EL (cell line): ENCODE results near the gene COQ5.
A peak's percentile ranks its signal among the peaks of the same experiment; 100 is the strongest.

Experiments
- DNase-seq: peaks from one replicate; pipeline ENCODE4 v3.0.0-alpha.2; 2016

The COQ5 gene

GRCh38 chr12:120480211-120480610, 48.7 kb downstream of the COQ5 start:
- DNase-seq = no peak

- no peak for DNase-seq
Measured at GRCh38 chr12:120479458-120479857, 49.5 kb downstream of the COQ5 start.

DNA sequence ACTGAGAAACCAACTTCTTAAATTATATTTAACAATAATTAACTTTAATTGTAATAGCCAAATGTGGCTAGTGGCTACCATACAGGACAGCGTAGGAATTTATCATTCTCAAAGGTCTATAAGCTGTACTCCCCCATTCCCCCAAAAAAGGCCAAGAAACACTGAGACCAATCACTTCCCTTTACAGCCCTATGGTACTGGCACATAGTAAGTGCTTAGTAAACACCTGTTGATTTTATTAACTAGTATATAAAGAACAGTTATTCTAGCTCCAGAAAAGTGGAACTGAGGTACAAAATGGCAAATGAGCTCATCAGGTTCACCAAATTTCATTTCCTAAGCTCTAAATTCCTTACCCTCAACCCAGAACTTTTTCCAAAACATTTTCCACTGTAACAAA, 53.3 kb downstream of the COQ5 start:
- DNase-seq = no peak

DNA sequence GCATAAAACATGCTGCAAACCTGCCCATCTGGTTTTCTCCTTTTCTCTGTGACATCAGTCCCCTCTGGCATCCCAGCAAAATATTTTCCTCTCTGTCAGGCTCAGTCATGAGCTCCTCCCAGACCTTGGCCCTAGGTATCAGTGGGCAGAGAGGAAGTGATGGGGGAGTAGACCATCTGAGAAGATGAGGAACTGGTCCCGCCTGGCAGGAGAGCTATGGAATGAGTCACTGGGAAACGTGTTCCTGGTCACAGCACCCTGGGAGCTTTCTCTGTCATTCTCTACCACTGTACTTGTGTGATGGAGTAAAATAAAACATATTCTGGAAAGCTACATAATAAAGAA, 54.4 kb downstream of the COQ5 start:
- DNase-seq = peak; percentile 93

DNA sequence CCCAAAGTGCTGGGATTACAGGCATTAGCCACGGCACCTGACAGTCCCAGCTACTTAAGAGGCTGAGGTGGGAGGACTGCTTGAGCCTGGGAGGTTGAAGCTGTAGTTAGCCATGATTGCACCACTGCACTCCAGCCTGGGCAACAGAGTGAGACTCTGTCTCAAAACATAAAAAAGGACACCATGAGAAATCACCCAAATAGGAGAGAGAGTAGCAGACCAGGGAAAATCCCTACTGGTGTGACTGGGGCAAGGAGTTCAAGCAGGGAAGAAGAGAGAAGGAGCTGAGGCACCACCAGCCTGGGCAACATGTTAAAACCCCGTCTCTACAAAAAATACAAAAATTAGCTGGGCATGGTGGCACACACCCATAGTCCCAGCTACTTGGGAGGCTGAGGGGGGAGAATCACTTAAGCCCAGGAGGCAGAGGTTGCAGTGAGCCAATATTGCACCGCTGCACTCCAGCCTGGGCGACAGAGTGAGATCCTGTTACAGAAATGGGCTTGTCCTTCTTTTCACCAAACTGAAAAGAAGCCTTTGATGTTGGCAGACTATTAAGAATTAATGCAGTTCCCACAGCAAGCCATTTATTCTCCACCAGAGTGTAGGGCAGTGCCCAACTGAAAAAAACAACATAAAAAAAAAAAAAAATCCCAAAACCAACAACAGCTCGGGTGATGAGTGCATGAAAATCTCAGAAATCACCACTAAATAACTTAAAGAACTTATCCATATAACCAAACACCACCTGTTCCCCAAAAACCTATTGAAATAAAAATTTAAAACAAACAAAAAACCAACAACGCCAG, 54.9 kb downstream of the COQ5 start:
- no peak for DNase-seq

DNA sequence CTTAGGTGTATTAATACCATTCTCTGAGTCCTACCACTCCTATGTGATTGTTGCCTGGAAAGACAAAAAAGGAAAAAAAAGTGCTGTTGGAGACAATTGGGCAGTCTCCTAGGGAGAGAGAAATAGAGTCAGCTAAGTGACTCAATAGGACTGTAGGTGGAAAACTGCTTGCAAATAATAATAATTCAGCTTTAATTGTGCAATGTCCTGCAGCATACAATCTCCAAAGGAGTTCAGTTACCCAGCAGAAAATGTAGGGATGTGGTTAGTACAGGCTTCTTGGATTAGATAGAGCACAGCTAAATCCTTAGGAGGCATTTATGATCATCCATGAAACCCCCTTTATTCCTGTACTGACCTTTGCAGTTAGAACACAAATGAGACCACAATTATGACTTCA, 56.4 kb downstream of the COQ5 start:
- DNase-seq = no peak

DNA sequence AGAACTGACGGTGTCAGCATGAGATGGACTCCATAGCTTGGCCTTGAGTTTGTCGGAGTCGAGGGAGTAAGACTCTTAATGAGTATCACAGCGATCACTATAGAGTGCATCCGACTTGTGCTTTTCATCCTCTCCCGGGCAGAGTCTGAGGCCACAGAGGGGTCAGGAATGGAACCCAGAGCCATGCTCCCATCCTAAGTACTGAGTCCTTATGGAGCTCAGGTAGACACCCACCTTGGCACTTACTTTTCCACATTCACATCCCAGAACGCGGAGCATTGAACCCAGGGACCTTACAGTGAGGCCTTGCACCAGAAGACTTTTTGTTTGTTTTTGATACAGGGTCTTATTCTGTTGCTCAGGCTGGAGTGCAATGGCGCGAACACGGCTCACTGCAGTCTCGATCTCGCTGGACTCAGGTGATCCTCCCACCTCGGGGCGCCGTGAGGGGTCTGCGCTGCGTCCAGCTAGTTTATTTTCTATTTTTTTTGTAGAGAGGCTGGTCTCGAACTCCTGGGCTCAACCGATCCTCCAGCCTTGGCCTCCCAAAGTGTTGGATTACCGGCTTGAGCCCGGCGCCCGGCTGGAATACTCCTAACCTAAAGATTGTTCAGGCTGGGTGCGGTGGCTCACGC, 58.7 kb downstream of the COQ5 start:
- peak; percentile 29 for DNase-seq

DNA sequence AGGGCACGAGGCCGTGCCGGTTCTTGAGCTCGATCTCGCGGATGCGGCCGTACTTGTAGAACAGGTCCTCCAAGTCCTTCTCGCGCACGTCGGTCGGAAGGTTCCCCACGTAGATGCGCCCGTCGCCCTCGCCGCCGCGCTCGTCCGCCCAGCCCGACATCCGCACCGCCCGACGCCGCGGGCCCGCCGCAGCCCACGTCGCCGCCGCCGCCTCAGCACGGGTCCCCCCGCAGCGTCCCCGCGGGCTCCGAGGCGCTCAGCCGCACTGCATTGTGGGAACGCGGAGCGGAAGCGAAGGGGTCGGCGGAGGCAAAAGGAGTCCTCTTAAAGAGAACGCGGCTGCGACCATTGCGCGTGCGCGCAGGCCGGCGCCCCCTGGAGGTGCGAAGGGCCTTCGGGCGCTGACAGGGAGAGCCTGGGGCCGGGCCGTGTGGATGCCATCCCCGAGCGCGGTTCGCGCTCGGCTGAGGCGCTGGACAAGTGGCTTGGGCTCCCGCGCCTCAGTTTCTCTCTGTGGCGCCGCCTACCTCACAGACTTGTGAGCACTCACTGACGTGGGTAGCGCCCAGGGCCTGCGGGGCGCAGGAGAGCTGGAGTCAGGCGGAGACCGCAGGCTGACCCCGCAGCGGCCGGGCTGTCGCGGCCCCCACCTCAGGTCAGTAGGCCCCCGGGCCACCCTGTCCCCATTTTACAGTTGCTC, 59.4 kb downstream of the COQ5 start, which contains the start of gene SRSF9:
Gene SRSF9, minus strand, starts transcription at position 299 of the 700 bp plus-strand sequence. Its CDS starts 139 bp downstream, at position 160.
- peak; percentile 95 for DNase-seq

- no peak for DNase-seq
Measured at GRCh38 chr12:120468821-120469449, 60.0 kb downstream of the COQ5 start.

GRCh38 chr12:120468325-120468820, 60.6 kb downstream of the COQ5 start:
- peak; percentile 65 for DNase-seq

DNA sequence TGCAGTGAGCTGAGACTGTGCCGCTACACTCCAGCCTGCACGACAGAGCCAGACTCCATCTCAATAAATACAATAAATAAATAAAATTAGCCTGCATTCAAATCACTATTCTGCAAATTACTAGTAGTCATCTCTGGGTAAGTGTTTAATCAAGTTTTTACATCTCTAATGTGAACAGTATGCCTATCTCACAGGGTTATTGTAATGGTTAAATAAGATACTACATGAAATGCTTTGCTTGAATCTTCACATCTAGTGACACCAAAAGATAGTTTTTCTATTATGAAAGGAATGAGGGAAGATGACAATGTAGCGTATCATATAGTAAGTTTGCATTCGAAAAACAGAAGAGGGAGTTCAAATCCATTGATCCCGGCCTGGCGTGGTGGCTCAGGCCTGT, 61.5 kb downstream of the COQ5 start:
- no peak for DNase-seq

DNA sequence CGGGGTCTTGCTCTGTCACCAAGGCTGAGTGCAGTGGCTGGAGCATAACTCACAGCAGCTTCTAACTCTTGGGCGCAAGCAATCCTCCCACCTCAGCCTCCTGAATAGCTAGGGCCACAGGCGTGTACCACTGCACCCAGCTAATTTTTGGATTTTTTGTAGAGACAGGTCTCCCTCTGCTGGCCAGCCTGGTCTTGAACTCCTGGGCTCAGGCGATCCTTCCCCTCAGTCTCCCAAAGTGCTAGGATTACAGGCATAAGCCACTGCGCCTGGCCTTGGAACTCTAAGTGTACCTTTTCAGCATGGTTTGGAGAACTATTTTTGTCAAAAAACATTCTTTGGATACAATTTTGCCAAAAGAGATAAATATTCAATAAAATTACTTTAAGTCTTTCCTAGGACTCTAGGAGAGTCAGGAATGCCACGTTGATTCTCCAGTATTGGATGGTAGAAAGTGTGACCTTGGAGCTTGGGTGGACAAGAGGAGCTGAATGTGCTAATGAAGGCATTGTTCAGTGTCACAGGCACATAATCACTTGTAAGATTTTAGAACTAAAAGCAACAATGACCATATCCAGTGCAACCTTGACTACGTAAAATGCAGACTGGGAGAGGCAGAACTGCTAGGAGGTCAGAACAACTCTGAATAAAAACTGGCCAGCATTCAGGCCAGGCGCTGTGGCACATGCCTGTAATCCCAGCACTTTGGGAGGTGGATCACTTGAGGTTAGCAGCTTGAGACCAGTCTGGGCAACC, 62.2 kb downstream of the COQ5 start:
- DNase-seq = peak; percentile 62

DNA sequence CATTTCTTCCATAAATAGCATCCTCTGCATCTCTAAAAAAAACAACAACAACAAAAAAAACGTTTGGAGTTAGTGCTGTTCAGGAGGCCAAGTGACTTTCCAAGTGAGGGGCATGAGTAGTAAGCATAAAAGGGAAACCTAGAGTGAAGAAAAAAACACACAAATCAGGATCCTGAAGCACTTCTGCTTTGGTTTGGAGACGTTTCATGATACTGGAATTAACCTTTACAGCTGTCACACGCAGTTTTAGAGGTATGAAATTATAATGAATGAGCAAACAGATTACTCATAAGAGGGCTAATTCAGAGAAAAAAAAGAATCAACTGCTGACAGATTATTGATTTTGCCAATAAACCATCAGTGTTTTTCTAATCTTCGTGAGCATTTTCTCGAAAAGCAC, 63.2 kb downstream of the COQ5 start:
- DNase-seq = no peak

GRCh38 chr12:120463712-120464111, 65.2 kb downstream of the COQ5 start:
- no peak for DNase-seq

GRCh38 chr12:120462099-120462640, 66.8 kb downstream of the COQ5 start:
- no peak for DNase-seq

DNA sequence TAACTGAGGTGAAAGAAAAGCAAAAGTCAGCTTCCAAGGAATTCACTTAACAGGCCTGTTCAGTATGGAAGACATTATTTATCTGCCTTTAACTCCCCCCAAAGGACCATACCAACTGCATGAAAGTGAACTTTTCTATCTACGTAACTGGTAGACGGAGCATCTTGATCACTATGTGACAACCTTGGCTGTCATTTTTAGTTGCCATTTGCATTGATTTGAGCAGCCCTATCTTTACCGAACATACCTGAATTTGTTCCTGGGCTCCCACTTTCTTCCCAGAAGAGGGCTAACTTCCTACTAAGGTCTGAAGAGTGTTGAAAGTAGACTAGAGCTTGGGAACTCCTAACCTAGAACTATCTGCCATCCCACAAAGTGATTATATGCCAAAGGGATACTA, 68.8 kb downstream of the COQ5 start:
- DNase-seq = no peak

- no peak for DNase-seq
Measured at GRCh38 chr12:120457133-120457532, 71.8 kb downstream of the COQ5 start.

DNA sequence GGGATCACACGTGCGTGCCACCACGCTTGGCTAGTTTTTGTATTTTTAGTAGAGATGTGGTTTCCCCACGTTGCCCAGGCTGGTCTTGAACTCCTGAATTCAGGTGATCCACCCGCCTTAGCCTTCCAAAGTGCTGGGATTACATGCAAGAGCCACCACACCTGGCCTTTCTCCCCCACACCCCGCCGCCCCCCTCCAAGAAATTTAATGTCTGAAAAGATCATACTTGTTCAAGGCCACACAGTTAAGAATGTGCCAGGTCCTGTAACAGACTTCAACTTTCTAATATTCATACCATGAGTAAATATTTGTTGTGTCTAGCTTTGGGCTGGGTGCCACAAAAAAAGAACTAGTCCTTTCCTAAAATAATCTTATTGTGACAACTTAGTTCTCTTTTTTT, 73.7 kb downstream of the COQ5 start:
- DNase-seq = no peak

DNA sequence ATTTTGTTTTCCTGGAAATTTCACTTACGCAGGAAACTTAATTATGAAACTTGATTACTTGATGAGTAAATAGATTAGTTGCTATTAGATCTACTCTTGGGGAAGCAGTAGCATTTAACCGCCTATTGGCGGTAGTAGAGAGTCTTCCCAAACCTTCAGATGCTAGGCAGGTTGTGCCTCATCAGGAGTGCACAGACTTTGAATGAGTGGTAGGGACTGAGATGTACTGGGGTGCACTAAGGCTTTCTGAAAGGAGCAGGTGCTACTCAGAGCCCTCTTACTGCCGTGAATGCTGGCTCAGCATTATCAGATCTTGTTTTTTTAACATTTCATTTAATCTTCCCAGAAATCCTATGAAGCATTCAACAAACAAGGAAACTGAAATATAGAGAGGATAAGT, 75.0 kb downstream of the COQ5 start:
- peak; percentile 32 for DNase-seq
